Mucosa of rectum (tissue), 2 donors: ENCODE data around the gene KDM2B.

Source experiments
- H3K27ac ChIP-seq, 2 donors: one replicate each; pipeline ENCODE4 v1.7.0; 2013; ENCODE audit warnings: inconsistent platforms in 2 of 2, low read depth in 2 of 2, low read length in 2 of 2
- H3K27me3 ChIP-seq, 2 donors: one replicate each; pipeline ENCODE4 v1.7.0; 2013; ENCODE audit warnings: low read length in 2 of 2; ENCODE audit not compliant: control insufficient read depth in 2 of 2, insufficient read depth in 2 of 2
- H3K36me3 ChIP-seq, 2 donors: one replicate each; pipeline ENCODE4 v1.7.0; 2013; ENCODE audit warnings: low read length in 2 of 2; ENCODE audit not compliant: control insufficient read depth in 2 of 2, insufficient read depth in 2 of 2
- H3K4me1 ChIP-seq, 2 donors: one replicate each; pipeline ENCODE4 v1.7.0; 2013; ENCODE audit warnings: low read length in 2 of 2, mild to moderate bottlenecking in 1 of 2; ENCODE audit not compliant: control insufficient read depth in 2 of 2, insufficient read depth in 2 of 2
- H3K4me3 ChIP-seq, 2 donors: one replicate each; pipeline ENCODE4 v1.7.0; 2013; ENCODE audit warnings: low read length in 2 of 2
- H3K9ac ChIP-seq, 2 donors: one replicate each; pipeline ENCODE4 v1.7.0; 2013; ENCODE audit warnings: low read length in 2 of 2, low read depth in 1 of 2, mild to moderate bottlenecking in 1 of 2
- H3K9me3 ChIP-seq, 2 donors: one replicate each; pipeline ENCODE4 v1.7.0; 2013; ENCODE audit warnings: low read length in 2 of 2; ENCODE audit not compliant: control insufficient read depth in 2 of 2
- donor health status: healthy.
- donor health status: Normal muscosa, but diverticular disease.

KDM2B gene

GRCh38 chr12:121518656-121519055 is 62.2 kb downstream of the KDM2B start:
- H3K4me1 ChIP-seq: no peaks in the 10 kb centered on the region
- peaks cover 2 to 8% of the 10 kb centered on the region in 2 donors for H3K36me3 ChIP-seq
- no peak overlapping the region for H3K9ac ChIP-seq
- H3K27me3 ChIP-seq: no peaks in the 10 kb centered on the region
- H3K9me3 ChIP-seq: no peaks in the 10 kb centered on the region
- no peak overlapping the region for H3K4me3 ChIP-seq
- H3K27ac ChIP-seq: no peak overlapping the region

DNA sequence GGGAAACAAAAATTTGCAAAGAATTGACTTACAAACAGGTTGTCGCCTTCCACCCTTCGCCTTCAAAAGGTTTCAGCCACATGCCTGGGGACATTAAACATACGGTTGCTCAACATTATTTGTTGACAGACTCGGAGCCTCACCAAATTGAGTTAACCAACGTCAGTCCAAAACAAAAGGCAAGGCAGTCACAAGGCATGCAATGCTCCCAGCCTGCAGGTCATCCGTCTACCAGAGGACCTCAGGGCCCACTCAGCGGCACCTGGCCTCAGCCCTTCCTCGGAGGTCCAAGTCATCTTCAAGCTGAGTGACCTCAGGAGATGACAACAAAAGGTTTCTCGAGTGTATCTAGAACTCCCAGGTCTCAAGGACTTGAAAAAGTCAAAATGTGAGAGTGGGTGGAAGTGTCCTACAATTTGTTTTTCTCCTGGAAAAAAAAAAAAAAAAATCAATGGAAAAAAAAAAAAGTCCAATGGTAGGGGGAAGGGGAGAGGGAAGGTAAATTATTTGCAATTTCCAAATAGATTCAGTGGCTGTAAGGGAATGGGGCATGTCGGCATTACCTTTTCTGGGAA is 64.3 kb downstream of the KDM2B start:
- Histone ChIP-seq H3K27ac (no peak overlapping the region), H3K4me1 (no peaks in the 10 kb centered on the region), H3K36me3 (peaks cover 2 to 18% of the 10 kb centered on the region in 2 donors)

DNA sequence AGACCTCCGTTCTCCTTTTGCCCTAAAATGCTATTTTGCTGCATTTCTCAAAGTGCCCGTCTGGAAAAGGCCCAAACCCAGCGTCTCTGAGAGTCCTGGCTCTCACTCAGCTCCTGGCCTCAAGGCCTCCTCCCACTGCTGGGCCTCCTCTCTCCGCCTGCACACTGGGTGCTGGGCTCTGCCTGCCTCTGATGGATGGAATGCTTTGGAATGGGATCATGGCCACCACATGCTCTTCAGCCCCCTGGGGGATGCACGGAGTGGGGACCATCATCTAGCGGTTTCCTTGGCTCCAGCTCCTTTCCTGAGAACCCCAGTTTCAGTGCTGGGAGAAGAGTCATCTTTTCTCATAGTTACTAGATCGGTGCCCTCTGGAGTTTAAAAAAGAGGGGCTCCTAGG is 65.2 kb downstream of the KDM2B start:
- Histone ChIP-seq H3K27ac (no peak overlapping the region), H3K9ac (no peak overlapping the region), H3K4me1 (no peaks in the 10 kb centered on the region), H3K36me3 (peaks cover 2 to 18% of the 10 kb centered on the region in 2 donors), H3K27me3 (no peaks in the 10 kb centered on the region), H3K9me3 (no peaks in the 10 kb centered on the region), H3K4me3 (no peak overlapping the region)

More for the DNA sequence above, 64.3 kb downstream of the KDM2B start:
- H3K9me3 ChIP-seq: no peaks in the 10 kb centered on the region
- no peaks in the 10 kb centered on the region for H3K27me3 ChIP-seq
- no peak overlapping the region for H3K4me3 ChIP-seq
- no peak overlapping the region for H3K9ac ChIP-seq

DNA sequence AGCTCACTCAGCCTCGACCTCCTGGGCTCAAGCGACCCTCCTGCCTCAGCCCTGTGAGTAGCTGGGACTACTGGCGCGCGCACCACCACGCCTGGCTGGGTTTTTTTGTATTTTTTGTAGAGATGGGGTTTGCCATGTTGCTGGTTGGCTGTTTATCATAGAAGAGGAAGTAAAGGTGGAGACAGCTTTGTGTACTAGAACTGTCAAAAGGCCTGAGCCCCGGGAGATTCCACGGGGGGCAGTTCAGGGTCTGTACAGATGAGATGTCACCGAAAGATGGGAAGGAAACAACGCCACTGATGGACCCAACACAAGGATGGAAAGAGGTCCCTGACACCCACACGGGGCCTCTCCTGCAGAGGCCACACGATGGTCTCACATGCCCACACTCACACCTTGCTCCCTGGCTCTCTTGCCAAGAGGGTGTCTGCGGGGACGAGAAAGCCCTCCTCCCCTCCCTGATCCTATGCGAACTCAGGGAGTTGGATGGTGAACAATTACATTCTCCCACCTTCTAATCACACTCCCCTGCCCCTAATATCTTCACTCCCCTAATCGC is 66.6 kb downstream of the KDM2B start:
- no peaks in the 10 kb centered on the region for H3K4me1 ChIP-seq
- peak overlapping the region in 1 of 2 donors; percentile 9 for H3K27ac ChIP-seq
- no peaks in the 10 kb centered on the region for H3K27me3 ChIP-seq
- H3K9ac ChIP-seq: no peak overlapping the region
- H3K4me3 ChIP-seq: peak overlapping the region in 1 of 2 donors; percentile 1
- no peaks in the 10 kb centered on the region for H3K9me3 ChIP-seq
- H3K36me3 ChIP-seq: peaks cover 6 to 14% of the 10 kb centered on the region in 2 donors

DNA sequence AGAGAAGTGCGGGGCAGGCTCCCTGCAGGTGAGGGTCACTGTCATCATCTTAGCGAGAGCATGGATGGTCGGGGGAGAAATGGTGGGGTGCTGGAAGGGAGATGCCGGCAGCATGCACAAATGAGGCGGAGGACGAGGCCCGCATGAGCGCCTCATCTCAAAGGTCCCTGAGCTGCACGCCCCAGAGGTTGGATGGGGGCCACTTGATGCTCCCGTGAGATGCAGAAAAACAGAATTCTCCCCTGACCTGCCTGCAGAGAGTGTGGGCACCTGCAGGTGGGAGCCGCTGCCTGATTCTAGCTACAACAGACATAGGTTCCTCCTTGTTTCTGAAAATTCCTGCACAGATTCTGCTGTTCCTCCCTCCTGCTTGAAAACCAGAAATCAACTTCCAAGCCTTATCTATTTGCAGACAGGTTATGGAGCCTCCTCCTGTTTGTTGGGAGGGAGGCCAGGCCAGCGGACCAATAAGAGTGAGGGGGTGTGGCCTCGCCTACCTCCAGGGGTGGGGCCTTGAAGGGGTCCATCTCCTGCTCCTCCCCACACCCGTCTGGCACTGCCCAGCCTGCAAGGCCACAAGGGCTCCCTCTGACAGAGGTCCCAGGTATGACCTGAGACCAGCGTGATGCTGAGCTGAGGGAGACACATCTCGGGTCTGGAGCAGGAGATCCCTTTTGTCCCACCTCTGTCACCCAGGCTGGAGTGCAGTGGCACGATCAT is 67.2 kb downstream of the KDM2B start:
- Histone ChIP-seq H3K27ac (no peak overlapping the region), H3K9me3 (no peaks in the 10 kb centered on the region), H3K36me3 (peaks cover 9 to 11% of the 10 kb centered on the region in 2 donors), H3K4me1 (no peaks in the 10 kb centered on the region), H3K27me3 (no peaks in the 10 kb centered on the region), H3K4me3 (peak overlapping the region in 1 of 2 donors; percentile 1), H3K9ac (no peak overlapping the region)

GRCh38 chr12:121512561-121512960 is 68.3 kb downstream of the KDM2B start:
- peaks cover 11 to 16% of the 10 kb centered on the region in 2 donors for H3K36me3 ChIP-seq
- H3K4me3 ChIP-seq: no peak overlapping the region
- no peak overlapping the region for H3K9ac ChIP-seq
- H3K4me1 ChIP-seq: no peaks in the 10 kb centered on the region
- no peak overlapping the region for H3K27ac ChIP-seq
- H3K27me3 ChIP-seq: no peaks in the 10 kb centered on the region
- H3K9me3 ChIP-seq: no peaks in the 10 kb centered on the region

GRCh38 chr12:121511916-121512315 is 68.9 kb downstream of the KDM2B start:
- no peak overlapping the region for H3K9ac ChIP-seq
- H3K4me1 ChIP-seq: no peaks in the 10 kb centered on the region
- H3K36me3 ChIP-seq: peaks cover 11 to 16% of the 10 kb centered on the region in 2 donors
- no peak overlapping the region for H3K4me3 ChIP-seq
- H3K27me3 ChIP-seq: no peaks in the 10 kb centered on the region
- H3K9me3 ChIP-seq: no peaks in the 10 kb centered on the region
- H3K27ac ChIP-seq: no peak overlapping the region

- peaks cover 11 to 16% of the 10 kb centered on the region in 2 donors for H3K36me3 ChIP-seq
- H3K9ac ChIP-seq: no peak overlapping the region
- no peaks in the 10 kb centered on the region for H3K4me1 ChIP-seq
- H3K27me3 ChIP-seq: no peaks in the 10 kb centered on the region
- H3K9me3 ChIP-seq: no peaks in the 10 kb centered on the region
- H3K4me3 ChIP-seq: no peak overlapping the region
- no peak overlapping the region for H3K27ac ChIP-seq
Measured at GRCh38 chr12:121509339-121509738, 71.5 kb downstream of the KDM2B start.

DNA sequence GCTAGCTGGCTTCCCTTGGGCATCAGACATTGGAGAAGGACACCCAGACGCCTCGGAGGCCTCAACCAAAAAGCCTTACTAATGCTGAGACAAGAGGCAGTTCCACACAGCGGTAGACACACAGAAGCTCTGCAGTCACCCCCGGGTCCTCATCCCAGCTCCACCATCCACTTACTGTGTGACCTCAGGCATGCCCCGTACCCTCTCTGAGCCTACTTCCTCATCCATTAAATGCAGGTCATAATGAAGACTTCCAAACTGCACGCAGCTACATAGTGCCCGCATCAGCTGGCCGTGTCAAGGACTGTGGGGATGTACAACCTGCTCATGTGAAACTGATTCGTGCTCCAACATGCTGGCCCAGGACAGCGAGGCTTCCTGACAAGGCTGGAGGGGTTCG is 72.3 kb downstream of the KDM2B start:
- Histone ChIP-seq H3K9me3 (no peaks in the 10 kb centered on the region), H3K27me3 (no peaks in the 10 kb centered on the region), H3K4me1 (no peaks in the 10 kb centered on the region), H3K4me3 (no peak overlapping the region), H3K36me3 (peaks cover 11 to 16% of the 10 kb centered on the region in 2 donors), H3K9ac (no peak overlapping the region), H3K27ac (no peak overlapping the region)

DNA sequence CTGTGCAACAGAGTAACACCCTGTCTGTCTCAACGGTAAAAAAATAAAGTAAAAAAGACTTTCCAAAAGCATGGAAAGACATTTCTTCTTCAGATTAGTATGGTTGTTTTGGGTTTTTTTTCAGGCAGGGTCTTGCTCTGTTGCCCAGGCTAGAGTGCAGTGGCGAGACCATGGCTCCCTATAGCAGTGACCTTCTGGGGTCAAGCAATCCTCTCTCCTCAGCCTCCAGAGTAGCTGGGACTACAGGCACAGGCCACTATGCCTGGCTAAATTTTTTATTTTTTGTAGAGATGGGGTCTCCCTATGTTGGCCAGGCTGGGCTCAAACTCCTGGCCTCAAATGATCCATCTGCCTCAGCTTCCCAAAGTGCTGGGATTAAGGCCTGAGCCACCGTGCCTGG is 72.8 kb downstream of the KDM2B start:
- Histone ChIP-seq H3K27ac (no peak overlapping the region), H3K9me3 (no peaks in the 10 kb centered on the region), H3K36me3 (peaks cover 11 to 14% of the 10 kb centered on the region in 2 donors), H3K4me3 (no peak overlapping the region), H3K4me1 (no peaks in the 10 kb centered on the region), H3K9ac (no peak overlapping the region), H3K27me3 (no peaks in the 10 kb centered on the region)
